HepG2 (cell line): ENCODE data around the gene BRAF.

Experiments
- MYC ChIP-seq: sonication (generic); formaldehyde crosslinking; IDR thresholded peaks from 2 replicates; pipeline ENCODE4 v1.9.0; 2021; ENCODE audit warnings: missing genetic modification reagents, borderline replicate concordance
- NR3C1 ChIP-seq: sonication (generic); formaldehyde crosslinking; IDR thresholded peaks from 2 replicates; pipeline ENCODE4 v1.4.0; 2020; ENCODE audit warnings: missing genetic modification reagents
- PRDM10 ChIP-seq: sonication (generic); formaldehyde crosslinking; IDR thresholded peaks from 2 replicates; pipeline ENCODE4 v1.4.0; 2020; ENCODE audit warnings: low read depth, missing genetic modification reagents
- RBM39 ChIP-seq: fragments of 200-400 bp; formaldehyde crosslinking; IDR thresholded peaks from one replicate; pipeline ENCODE4 v1.6.1; 2018; ENCODE audit warnings: antibody characterized with exemption, mild to moderate bottlenecking, low read depth, low read length; ENCODE audit not compliant: poor library complexity, severe bottlenecking
- RELA ChIP-seq: sonication (generic); formaldehyde crosslinking; IDR thresholded peaks from 2 replicates; pipeline ENCODE4 v1.4.0; 2020; ENCODE audit warnings: missing genetic modification reagents
- RNF2 ChIP-seq: fragments of 450-650 bp; conservative IDR thresholded peaks from 2 replicates; pipeline ENCODE4 v1.6.1; 2016; ENCODE audit warnings: low read depth
- RNF219 ChIP-seq: sonication (generic); formaldehyde crosslinking; IDR thresholded peaks from 2 replicates; pipeline ENCODE4 v1.5.0; 2020; ENCODE audit warnings: mild to moderate bottlenecking, missing genetic modification reagents
- SETDB1 ChIP-seq: sonication (generic); formaldehyde crosslinking; IDR thresholded peaks from 2 replicates; pipeline ENCODE4 v1.5.1; 2020; ENCODE audit warnings: missing genetic modification reagents, mild to moderate bottlenecking, borderline replicate concordance
- SIN3B ChIP-seq: fragments of 150-350 bp; IDR thresholded peaks from 2 replicates; pipeline ENCODE4 v1.6.1; 2014; ENCODE audit warnings: low read length
- ZFP41 ChIP-seq: sonication (generic); formaldehyde crosslinking; IDR thresholded peaks from 2 replicates; pipeline ENCODE4 v1.4.0; 2020; ENCODE audit warnings: mild to moderate bottlenecking, missing genetic modification reagents, borderline replicate concordance
- TF ChIP-seq, protein P1 (sequence below): sonication (generic); formaldehyde crosslinking; IDR thresholded peaks from 2 replicates; pipeline ENCODE4 v1.5.0; 2020; ENCODE audit warnings: mild to moderate bottlenecking, missing genetic modification reagents, moderate library complexity
- TF ChIP-seq, protein P2 (sequence below): sonication (generic); formaldehyde crosslinking; IDR thresholded peaks from 2 replicates; pipeline ENCODE4 v1.4.0; 2020; ENCODE audit warnings: mild to moderate bottlenecking, missing genetic modification reagents
- TF ChIP-seq, protein P3 (sequence below): sonication (generic); formaldehyde crosslinking; IDR thresholded peaks from 2 replicates; pipeline ENCODE4 v1.5.0; 2020; ENCODE audit warnings: missing genetic modification reagents

DNA sequence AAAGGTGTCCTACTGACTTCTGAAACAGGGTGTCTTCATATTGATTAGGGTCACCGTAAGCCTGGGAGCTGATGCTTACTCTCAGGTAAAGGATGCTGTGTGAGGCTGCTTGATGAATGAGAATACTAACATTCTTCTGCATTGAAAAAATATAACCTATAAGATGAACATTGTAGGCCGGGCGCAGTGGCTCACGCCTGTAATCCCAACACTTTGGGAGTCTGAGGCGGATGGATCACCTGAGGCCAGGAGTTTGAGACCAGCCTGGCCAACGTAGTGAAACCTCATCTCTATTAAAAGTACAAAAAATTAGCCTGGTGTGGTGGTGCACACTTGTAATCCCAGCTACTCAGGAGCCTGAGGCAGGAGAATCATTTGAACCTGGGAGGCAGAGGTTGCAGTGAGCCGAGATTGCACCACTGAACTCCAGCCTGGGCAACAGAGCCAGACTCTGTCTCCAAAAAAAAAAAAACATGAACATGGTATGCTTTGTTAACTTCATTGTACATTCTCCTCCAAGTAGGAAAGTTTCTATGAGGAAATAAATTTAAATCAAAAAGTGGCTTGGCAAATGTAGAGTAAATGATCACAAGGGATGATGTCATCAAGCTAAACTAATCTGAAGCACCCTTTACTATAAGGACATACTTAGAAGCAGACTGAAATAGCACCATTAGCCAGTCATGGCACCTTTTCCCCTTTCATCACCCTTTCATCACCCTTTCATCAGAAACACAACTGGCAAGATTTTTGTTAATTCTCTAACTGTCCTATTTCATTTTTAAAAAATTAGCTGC lies 1.5 kb upstream of the BRAF start:
- no peak for TF ChIP-seq ZFP41 (CRISPR knock-in tag)
- TF ChIP-seq SETDB1 (CRISPR knock-in tag), result no peak
- no peak for TF ChIP-seq NR3C1 (CRISPR knock-in tag)
- TF ChIP-seq, protein P1, sequence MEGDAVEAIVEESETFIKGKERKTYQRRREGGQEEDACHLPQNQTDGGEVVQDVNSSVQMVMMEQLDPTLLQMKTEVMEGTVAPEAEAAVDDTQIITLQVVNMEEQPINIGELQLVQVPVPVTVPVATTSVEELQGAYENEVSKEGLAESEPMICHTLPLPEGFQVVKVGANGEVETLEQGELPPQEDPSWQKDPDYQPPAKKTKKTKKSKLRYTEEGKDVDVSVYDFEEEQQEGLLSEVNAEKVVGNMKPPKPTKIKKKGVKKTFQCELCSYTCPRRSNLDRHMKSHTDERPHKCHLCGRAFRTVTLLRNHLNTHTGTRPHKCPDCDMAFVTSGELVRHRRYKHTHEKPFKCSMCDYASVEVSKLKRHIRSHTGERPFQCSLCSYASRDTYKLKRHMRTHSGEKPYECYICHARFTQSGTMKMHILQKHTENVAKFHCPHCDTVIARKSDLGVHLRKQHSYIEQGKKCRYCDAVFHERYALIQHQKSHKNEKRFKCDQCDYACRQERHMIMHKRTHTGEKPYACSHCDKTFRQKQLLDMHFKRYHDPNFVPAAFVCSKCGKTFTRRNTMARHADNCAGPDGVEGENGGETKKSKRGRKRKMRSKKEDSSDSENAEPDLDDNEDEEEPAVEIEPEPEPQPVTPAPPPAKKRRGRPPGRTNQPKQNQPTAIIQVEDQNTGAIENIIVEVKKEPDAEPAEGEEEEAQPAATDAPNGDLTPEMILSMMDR (CRISPR knock-in tag), result no peak
- TF ChIP-seq, protein P2, sequence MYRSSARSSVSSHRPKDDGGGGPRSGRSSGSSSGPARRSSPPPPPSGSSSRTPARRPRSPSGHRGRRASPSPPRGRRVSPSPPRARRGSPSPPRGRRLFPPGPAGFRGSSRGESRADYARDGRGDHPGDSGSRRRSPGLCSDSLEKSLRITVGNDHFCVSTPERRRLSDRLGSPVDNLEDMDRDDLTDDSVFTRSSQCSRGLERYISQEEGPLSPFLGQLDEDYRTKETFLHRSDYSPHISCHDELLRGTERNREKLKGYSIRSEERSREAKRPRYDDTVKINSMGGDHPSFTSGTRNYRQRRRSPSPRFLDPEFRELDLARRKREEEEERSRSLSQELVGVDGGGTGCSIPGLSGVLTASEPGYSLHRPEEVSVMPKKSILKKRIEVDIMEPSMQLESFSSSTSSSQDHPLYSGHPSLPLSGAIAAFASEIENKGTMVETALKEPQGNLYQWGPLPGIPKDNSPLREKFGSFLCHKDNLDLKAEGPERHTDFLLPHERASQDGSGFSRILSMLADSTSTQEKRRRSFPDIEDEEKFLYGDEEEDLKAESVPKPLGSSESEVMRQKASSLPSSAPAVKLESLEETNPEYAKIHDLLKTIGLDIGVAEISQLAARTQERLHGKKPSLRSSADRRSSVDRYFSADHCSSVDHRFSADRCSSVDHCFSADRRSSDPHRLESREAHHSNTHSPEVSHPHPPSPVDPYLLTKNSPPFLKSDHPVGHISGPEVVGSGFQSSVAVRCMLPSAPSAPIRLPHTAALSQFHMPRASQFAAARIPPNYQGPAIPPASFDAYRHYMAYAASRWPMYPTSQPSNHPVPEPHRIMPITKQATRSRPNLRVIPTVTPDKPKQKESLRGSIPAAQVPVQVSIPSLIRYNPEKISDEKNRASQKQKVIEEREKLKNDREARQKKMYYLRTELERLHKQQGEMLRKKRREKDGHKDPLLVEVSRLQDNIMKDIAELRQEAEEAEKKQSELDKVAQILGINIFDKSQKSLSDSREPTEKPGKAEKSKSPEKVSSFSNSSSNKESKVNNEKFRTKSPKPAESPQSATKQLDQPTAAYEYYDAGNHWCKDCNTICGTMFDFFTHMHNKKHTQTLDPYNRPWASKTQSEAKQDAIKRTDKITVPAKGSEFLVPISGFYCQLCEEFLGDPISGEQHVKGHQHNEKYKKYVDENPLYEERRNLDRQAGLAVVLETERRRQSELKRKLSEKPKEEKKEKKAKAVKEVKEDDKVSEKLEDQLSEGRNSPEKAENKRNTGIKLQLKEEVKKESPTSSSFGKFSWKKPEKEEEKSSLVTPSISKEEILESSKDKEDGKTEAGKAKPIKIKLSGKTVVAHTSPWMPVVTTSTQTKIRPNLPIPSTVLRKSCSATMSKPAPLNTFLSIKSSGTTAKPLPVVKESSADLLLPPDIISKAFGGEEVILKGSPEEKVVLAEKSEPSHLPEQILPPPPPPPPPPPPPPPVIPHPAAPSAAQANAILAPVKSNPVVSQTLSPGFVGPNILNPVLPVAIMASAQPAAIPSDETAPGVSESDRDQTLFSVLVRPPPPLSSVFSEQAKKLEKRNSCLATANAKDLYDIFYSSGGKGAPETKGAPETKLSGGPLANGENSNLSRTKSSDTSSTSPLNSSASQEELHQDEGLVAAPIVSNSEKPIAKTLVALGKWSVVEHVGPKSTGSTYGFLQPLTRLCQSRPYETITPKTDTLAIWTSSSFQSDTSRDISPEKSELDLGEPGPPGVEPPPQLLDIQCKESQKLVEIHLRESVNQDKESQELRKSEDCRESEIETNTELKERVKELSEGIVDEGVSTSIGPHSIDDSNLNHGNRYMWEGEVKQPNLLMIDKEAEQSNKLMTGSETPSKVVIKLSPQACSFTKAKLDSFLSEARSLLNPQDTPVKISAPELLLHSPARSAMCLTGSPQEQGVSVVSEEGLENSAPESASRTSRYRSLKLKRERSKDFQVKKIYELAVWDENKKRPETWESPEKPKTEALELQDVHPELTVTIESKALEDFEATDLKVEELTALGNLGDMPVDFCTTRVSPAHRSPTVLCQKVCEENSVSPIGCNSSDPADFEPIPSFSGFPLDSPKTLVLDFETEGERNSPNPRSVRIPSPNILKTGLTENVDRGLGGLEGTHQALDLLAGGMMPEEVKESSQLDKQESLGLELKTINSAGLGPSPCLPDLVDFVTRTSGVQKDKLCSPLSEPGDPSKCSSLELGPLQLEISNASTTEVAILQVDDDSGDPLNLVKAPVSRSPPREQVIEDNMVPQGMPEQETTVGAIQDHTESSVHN (CRISPR knock-in tag), result no peak
- TF ChIP-seq, protein P3, sequence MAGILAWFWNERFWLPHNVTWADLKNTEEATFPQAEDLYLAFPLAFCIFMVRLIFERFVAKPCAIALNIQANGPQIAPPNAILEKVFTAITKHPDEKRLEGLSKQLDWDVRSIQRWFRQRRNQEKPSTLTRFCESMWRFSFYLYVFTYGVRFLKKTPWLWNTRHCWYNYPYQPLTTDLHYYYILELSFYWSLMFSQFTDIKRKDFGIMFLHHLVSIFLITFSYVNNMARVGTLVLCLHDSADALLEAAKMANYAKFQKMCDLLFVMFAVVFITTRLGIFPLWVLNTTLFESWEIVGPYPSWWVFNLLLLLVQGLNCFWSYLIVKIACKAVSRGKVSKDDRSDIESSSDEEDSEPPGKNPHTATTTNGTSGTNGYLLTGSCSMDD (CRISPR knock-in tag), result no peak
- TF ChIP-seq PRDM10 (CRISPR knock-in tag), result no peak
- no peak for TF ChIP-seq RELA
- no peak for TF ChIP-seq RNF219 (CRISPR knock-in tag)
- no peak for TF ChIP-seq MYC (CRISPR knock-in tag)
- TF ChIP-seq RBM39, result no peak
- no peak for TF ChIP-seq SIN3B
- no peak for TF ChIP-seq RNF2
